Measurements from ENCODE around the gene CENPF.

CENPF gene

GRCh38 chr1:214707306-214708087, 104.5 kb downstream of the CENPF start:
- no peak for DNase-seq (ENCODE audit: low read depth in 2 of 2)

DNA sequence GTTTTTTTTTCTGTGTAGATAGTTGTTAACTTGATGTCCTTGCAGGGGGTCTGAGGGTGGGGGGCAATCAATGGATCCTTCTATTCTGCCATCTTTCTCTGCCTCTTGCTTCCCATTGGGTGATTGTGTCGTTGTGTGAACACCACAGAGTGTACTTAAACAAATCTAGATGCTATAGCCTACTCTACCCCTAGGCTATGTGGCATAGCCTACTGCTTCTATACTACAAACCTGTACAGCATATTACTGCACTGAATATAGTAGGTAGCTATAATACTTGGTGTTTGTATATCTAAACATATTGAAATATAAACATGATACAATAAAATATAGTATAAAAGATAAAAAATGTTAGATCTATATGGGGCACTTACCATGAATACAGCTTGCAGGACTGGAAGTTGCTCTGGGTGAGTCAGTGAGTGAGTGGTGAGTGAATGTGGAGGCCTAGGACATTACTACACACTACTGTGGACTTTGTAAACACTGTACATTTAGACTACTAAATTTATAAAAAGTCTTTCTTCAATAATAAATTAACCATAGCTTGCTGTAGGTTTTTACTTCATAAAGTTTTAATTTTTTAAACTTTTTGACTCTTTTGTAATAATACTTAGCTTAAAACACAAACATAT, 105.4 kb downstream of the CENPF start:
- no peak for DNase-seq (ENCODE audit: low read depth in 2 of 2)

DNA sequence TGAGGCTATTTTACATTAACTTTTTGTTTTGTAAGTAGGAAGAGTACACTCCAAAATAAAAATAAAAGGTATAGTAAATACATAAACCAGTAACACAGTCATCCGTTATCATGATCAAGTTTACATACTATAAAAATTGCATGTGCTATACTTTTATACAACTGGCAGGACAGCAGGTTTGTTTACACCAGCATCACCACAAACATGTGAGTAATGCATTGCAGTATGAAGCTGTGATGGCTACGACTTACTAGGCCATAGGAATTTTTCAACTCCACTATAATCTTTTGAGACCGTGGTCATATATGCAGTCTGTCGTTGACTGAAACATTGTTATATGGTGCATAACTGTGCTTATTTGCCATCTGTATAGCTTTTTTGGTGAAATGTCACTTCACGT, 106.2 kb downstream of the CENPF start:
- no peak for DNase-seq (ENCODE audit: low read depth in 2 of 2)

- no peak for DNase-seq (ENCODE audit: low read depth in 2 of 2)
These were observed 109.7 kb downstream of the CENPF start for GRCh38 chr1:214712737-214713136.
